HEK293 (cell line): ENCODE data around the gene RHEX.

ENCODE experiments used
- CTCF ChIA-PET: fragments of 350-600 bp; formaldehyde crosslinking; extraction: SDS; loops from one replicate; lab custom pipeline; 2021; ENCODE audit warnings: antibody characterized with exemption; lab: Yijun Ruan, JAX
- POLR2A ChIA-PET: fragments of 300-600 bp; formaldehyde crosslinking; extraction: SDS; loops from one replicate; lab custom pipeline; 2020; ENCODE audit warnings: antibody characterized with exemption, inconsistent platforms; lab: Yijun Ruan, JAX
- H3K27ac ChIP-seq: fragments of 200-500 bp; sonication (Bioruptor generic); 2 replicates; pipeline ENCODE4 v1.5.1; 2014; ENCODE audit warnings: low read depth, low read length, control low read depth, inconsistent platforms; ENCODE audit errors: extremely low read depth
- H3K36me3 ChIP-seq, 2 experiments: fragments of 200-500 bp in 1 of 2; sonication (Bioruptor generic) in 1 of 2; 1 replicate in 1 of 2; 2 replicates in 1 of 2; pipeline ENCODE4 v1.5.1; 2014 to 2017; ENCODE audit warnings: inconsistent platforms in 2 of 2, low read length in 2 of 2; ENCODE audit not compliant: control insufficient read depth in 2 of 2, insufficient read depth in 1 of 2
- H3K4me1 ChIP-seq: fragments of 200-500 bp; sonication (Bioruptor generic); 2 replicates; pipeline ENCODE4 v1.5.1; 2014; ENCODE audit warnings: mild to moderate bottlenecking, low read length, inconsistent platforms; ENCODE audit not compliant: control insufficient read depth, insufficient read depth
- H3K4me3 ChIP-seq: 2 replicates; pipeline ENCODE4 v1.5.1; 2011; ENCODE audit warnings: low read depth, mild to moderate bottlenecking, control low read depth, low read length, moderate library complexity
- H3K9me3 ChIP-seq: fragments of 200-500 bp; sonication (Bioruptor generic); 2 replicates; pipeline ENCODE4 v1.5.1; 2014; ENCODE audit warnings: low read depth, low read length, inconsistent platforms; ENCODE audit not compliant: control insufficient read depth, insufficient read depth
- MYNN ChIP-seq: fragments of 450-650 bp; formaldehyde crosslinking; IDR thresholded peaks from 2 replicates; pipeline ENCODE4 v1.5.1; 2016; ENCODE audit warnings: missing biosample characterization, missing genetic modification characterization, borderline replicate concordance
- SETDB1 ChIP-seq: IDR thresholded peaks from one replicate; pipeline ENCODE4 v1.6.1; 2017; ENCODE audit warnings: mild to moderate bottlenecking, low read length, moderate library complexity, mixed read lengths; ENCODE audit not compliant: insufficient read length
- YY1 ChIP-seq: fragments of 450-650 bp; formaldehyde crosslinking; IDR thresholded peaks from 2 replicates; pipeline ENCODE4 v1.5.1; 2018; ENCODE audit warnings: missing biosample characterization, missing genetic modification characterization
- ZBTB8A ChIP-seq: fragments of 450-650 bp; formaldehyde crosslinking; IDR thresholded peaks from 2 replicates; pipeline ENCODE4 v1.5.1; 2016; ENCODE audit warnings: missing biosample characterization, missing genetic modification characterization
- ZNF155 ChIP-seq: fragments of 450-650 bp; formaldehyde crosslinking; IDR thresholded peaks from 2 replicates; pipeline ENCODE4 v1.5.1; 2016; ENCODE audit warnings: missing biosample characterization, missing genetic modification characterization
- ZNF354C ChIP-seq: fragments of 450-650 bp; formaldehyde crosslinking; IDR thresholded peaks from 2 replicates; pipeline ENCODE4 v1.5.1; 2016; ENCODE audit warnings: missing biosample characterization, missing genetic modification characterization, low read depth, borderline replicate concordance
- ZNF571 ChIP-seq: fragments of 450-650 bp; formaldehyde crosslinking; IDR thresholded peaks from 2 replicates; pipeline ENCODE4 v1.5.0; 2017; ENCODE audit warnings: missing biosample characterization, missing genetic modification characterization
- ZNF624 ChIP-seq: fragments of 450-650 bp; formaldehyde crosslinking; IDR thresholded peaks from 2 replicates; pipeline ENCODE4 v1.5.1; 2017; ENCODE audit warnings: missing biosample characterization, missing genetic modification characterization
- ZNF701 ChIP-seq: fragments of 450-650 bp; formaldehyde crosslinking; IDR thresholded peaks from 2 replicates; pipeline ENCODE4 v1.5.1; 2016; ENCODE audit warnings: missing biosample characterization, missing genetic modification characterization
- ZNF830 ChIP-seq: fragments of 450-650 bp; IDR thresholded peaks from 2 replicates; pipeline ENCODE4 v1.5.0; 2018; ENCODE audit warnings: missing biosample characterization, missing genetic modification characterization, low read depth, mild to moderate bottlenecking, moderate library complexity
- TF ChIP-seq, protein P1 (sequence below): fragments of 450-650 bp; formaldehyde crosslinking; conservative IDR thresholded peaks from 2 replicates; pipeline ENCODE4 v1.5.1; 2016; ENCODE audit warnings: low read depth, missing biosample characterization, missing genetic modification characterization
- TF ChIP-seq, protein P2 (sequence below): fragments of 450-650 bp; formaldehyde crosslinking; IDR thresholded peaks from 2 replicates; pipeline ENCODE4 v1.5.1; 2016; ENCODE audit warnings: missing biosample characterization, missing genetic modification characterization, borderline replicate concordance
- TF ChIP-seq, protein P3 (sequence below): fragments of 450-650 bp; formaldehyde crosslinking; IDR thresholded peaks from 2 replicates; pipeline ENCODE4 v1.5.1; 2016; ENCODE audit warnings: missing biosample characterization, missing genetic modification characterization
- TF ChIP-seq, protein P4 (sequence below): fragments of 450-650 bp; formaldehyde crosslinking; IDR thresholded peaks from 2 replicates; pipeline ENCODE4 v1.5.1; 2017; ENCODE audit warnings: missing biosample characterization, missing genetic modification characterization
- TF ChIP-seq, protein P5 (sequence below): fragments of 450-650 bp; formaldehyde crosslinking; IDR thresholded peaks from 2 replicates; pipeline ENCODE4; 2016; ENCODE audit warnings: missing biosample characterization, missing genetic modification characterization
- TF ChIP-seq, protein P6 (sequence below): fragments of 450-650 bp; formaldehyde crosslinking; IDR thresholded peaks from 2 replicates; pipeline ENCODE4 v1.5.1; 2016; ENCODE audit warnings: missing biosample characterization, missing genetic modification characterization
- TF ChIP-seq, protein P7 (sequence below): IDR thresholded peaks from 2 replicates; pipeline ENCODE4 v1.6.1; 2011; ENCODE audit warnings: mild to moderate bottlenecking, low read depth, low read length, borderline replicate concordance

Gene RHEX

DNA sequence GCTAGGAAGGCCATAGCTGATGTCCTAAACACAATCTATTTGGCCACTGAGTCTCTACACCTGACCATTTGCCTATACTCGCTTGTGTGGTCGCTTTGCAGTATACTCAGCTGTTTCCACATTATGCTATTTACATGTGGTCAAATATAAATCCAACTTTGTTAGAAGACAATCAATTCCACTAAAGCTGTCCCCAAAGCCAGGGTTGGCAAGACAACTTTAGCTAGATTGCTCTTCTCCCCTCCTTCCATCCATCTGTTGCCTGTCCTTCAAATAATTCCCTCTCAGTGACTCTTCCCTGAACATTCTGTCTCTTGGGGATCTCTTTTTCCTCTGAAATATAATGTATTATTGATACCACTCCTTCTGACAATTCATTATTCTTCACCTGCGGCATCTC is 34.1 kb downstream of the RHEX start:
- H3K9me3 ChIP-seq: no peaks in the 10 kb centered on the region
- ChIA-PET CTCF (no interaction called here), POLR2A (no interaction called here)
- no peaks in the 10 kb centered on the region for H3K4me1 ChIP-seq
- H3K4me3 ChIP-seq: no peak overlapping the region
- no peak overlapping the region for H3K27ac ChIP-seq
- TF ChIP-seq, protein P1, sequence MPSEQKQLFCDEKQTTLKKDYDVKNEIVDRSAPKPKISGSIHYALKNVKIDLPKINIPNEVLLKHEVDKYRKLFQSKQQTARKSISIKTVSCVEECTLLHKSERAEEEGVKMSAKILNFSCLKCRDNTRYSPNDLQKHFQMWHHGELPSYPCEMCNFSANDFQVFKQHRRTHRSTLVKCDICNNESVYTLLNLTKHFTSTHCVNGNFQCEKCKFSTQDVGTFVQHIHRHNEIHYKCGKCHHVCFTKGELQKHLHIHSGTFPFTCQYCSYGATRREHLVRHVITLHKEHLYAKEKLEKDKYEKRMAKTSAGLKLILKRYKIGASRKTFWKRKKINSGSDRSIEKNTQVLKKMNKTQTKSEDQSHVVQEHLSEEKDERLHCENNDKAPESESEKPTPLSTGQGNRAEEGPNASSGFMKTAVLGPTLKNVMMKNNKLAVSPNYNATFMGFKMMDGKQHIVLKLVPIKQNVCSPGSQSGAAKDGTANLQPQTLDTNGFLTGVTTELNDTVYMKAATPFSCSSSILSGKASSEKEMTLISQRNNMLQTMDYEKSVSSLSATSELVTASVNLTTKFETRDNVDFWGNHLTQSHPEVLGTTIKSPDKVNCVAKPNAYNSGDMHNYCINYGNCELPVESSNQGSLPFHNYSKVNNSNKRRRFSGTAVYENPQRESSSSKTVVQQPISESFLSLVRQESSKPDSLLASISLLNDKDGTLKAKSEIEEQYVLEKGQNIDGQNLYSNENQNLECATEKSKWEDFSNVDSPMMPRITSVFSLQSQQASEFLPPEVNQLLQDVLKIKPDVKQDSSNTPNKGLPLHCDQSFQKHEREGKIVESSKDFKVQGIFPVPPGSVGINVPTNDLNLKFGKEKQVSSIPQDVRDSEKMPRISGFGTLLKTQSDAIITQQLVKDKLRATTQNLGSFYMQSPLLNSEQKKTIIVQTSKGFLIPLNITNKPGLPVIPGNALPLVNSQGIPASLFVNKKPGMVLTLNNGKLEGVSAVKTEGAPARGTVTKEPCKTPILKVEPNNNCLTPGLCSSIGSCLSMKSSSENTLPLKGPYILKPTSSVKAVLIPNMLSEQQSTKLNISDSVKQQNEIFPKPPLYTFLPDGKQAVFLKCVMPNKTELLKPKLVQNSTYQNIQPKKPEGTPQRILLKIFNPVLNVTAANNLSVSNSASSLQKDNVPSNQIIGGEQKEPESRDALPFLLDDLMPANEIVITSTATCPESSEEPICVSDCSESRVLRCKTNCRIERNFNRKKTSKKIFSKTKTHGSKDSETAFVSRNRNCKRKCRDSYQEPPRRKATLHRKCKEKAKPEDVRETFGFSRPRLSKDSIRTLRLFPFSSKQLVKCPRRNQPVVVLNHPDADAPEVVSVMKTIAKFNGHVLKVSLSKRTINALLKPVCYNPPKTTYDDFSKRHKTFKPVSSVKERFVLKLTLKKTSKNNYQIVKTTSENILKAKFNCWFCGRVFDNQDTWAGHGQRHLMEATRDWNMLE (tag by site-specific recombination): no peak
- no peak for TF ChIP-seq MYNN (tag by site-specific recombination)
- TF ChIP-seq ZNF155: no peak
- TF ChIP-seq, protein P2, sequence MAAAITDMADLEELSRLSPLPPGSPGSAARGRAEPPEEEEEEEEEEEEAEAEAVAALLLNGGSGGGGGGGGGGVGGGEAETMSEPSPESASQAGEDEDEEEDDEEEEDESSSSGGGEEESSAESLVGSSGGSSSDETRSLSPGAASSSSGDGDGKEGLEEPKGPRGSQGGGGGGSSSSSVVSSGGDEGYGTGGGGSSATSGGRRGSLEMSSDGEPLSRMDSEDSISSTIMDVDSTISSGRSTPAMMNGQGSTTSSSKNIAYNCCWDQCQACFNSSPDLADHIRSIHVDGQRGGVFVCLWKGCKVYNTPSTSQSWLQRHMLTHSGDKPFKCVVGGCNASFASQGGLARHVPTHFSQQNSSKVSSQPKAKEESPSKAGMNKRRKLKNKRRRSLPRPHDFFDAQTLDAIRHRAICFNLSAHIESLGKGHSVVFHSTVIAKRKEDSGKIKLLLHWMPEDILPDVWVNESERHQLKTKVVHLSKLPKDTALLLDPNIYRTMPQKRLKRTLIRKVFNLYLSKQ: no peak
- no peak for TF ChIP-seq ZNF830 (tag by site-specific recombination)
- TF ChIP-seq ZNF701: no peak
- TF ChIP-seq ZBTB8A (tag by site-specific recombination): no peak
- TF ChIP-seq, protein P3, sequence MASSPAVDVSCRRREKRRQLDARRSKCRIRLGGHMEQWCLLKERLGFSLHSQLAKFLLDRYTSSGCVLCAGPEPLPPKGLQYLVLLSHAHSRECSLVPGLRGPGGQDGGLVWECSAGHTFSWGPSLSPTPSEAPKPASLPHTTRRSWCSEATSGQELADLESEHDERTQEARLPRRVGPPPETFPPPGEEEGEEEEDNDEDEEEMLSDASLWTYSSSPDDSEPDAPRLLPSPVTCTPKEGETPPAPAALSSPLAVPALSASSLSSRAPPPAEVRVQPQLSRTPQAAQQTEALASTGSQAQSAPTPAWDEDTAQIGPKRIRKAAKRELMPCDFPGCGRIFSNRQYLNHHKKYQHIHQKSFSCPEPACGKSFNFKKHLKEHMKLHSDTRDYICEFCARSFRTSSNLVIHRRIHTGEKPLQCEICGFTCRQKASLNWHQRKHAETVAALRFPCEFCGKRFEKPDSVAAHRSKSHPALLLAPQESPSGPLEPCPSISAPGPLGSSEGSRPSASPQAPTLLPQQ (tag by site-specific recombination): no peak
- TF ChIP-seq, protein P4, sequence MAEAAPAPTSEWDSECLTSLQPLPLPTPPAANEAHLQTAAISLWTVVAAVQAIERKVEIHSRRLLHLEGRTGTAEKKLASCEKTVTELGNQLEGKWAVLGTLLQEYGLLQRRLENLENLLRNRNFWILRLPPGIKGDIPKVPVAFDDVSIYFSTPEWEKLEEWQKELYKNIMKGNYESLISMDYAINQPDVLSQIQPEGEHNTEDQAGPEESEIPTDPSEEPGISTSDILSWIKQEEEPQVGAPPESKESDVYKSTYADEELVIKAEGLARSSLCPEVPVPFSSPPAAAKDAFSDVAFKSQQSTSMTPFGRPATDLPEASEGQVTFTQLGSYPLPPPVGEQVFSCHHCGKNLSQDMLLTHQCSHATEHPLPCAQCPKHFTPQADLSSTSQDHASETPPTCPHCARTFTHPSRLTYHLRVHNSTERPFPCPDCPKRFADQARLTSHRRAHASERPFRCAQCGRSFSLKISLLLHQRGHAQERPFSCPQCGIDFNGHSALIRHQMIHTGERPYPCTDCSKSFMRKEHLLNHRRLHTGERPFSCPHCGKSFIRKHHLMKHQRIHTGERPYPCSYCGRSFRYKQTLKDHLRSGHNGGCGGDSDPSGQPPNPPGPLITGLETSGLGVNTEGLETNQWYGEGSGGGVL (tag by site-specific recombination): no peak
- TF ChIP-seq ZNF354C (tag by site-specific recombination): no peak
- TF ChIP-seq, protein P5, sequence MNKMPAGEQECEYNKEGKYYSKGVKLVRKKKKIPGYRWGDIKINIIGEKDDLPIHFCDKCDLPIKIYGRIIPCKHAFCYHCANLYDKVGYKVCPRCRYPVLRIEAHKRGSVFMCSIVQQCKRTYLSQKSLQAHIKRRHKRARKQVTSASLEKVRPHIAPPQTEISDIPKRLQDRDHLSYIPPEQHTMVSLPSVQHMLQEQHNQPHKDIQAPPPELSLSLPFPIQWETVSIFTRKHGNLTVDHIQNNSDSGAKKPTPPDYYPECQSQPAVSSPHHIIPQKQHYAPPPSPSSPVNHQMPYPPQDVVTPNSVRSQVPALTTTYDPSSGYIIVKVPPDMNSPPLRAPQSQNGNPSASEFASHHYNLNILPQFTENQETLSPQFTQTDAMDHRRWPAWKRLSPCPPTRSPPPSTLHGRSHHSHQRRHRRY: no peak
- H3K36me3 ChIP-seq: no peaks in the 10 kb centered on the region

DNA sequence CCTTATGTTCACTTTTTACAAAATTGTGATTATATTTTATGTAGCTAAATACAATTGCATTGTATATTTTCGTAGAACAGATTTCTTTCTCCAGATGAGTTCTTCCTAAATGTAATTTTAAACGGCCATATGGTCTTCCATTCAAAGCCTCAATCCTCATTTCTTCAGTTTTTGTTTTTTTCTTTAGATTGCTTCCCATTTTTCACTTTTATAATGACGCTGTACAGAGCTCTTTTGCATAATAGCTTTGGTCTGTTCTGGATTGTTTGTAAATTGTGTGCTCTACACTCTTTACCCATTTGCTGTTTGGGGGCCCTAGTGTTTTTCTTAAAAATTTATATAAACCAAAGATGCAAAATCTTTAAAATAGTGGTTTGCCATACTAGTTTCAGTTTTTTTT is 36.4 kb downstream of the RHEX start:
- CTCF ChIA-PET: interaction anchor here (0.6 to 1.1 kb wide), 2 partner anchors 105 to 1970 kb away, joined by 3 read pairs; no protein-coding TSS in a partner anchor
- Histone ChIP-seq H3K4me1 (no peaks in the 10 kb centered on the region), H3K27ac (no peak overlapping the region), H3K4me3 (no peak overlapping the region), H3K9me3 (no peaks in the 10 kb centered on the region), H3K36me3 (no peaks in the 10 kb centered on the region)
- POLR2A ChIA-PET: no interaction called here
- TF ChIP-seq ZNF571 (tag by site-specific recombination): no peak
- TF ChIP-seq ZNF624 (tag by site-specific recombination): no peak
- TF ChIP-seq, protein P6, sequence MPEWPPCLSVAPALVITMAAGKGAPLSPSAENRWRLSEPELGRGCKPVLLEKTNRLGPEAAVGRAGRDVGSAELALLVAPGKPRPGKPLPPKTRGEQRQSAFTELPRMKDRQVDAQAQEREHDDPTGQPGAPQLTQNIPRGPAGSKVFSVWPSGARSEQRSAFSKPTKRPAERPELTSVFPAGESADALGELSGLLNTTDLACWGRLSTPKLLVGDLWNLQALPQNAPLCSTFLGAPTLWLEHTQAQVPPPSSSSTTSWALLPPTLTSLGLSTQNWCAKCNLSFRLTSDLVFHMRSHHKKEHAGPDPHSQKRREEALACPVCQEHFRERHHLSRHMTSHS: no peak
- TF ChIP-seq YY1 (tag by site-specific recombination): no peak
- no peak for TF ChIP-seq MYNN (tag by site-specific recombination)
- no peak for TF ChIP-seq ZNF830 (tag by site-specific recombination)
- TF ChIP-seq, protein P7, sequence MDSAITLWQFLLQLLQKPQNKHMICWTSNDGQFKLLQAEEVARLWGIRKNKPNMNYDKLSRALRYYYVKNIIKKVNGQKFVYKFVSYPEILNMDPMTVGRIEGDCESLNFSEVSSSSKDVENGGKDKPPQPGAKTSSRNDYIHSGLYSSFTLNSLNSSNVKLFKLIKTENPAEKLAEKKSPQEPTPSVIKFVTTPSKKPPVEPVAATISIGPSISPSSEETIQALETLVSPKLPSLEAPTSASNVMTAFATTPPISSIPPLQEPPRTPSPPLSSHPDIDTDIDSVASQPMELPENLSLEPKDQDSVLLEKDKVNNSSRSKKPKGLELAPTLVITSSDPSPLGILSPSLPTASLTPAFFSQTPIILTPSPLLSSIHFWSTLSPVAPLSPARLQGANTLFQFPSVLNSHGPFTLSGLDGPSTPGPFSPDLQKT: no peak
- TF ChIP-seq SETDB1: no peak
